Ovary (tissue), 9 donors: ENCODE results near the gene GEMIN8. TPM values are rescaled to one million over a fixed set of nuclear protein-coding genes. Genes with fewer than 3 reads are reported as not detected.

Source experiments
- DNase-seq, 5 donors: peaks; one replicate each; pipeline ENCODE4 v3.0.0-alpha.2; 2019 to 2020
- H3K27ac ChIP-seq, 2 donors: fragments of 200-600 bp; one replicate each; pipeline versions ENCODE4 v1.5.1 to v1.8.0; 2019 to 2022
- H3K27me3 ChIP-seq: fragments of 200-600 bp; one replicate; pipeline ENCODE4 v1.8.0; 2022
- H3K36me3 ChIP-seq: fragments of 200-600 bp; sonication (generic); one replicate; pipeline ENCODE4 v1.5.1; 2019
- H3K4me1 ChIP-seq: one replicate; pipeline ENCODE4 v1.8.1; 2013; ENCODE audit warnings: mild to moderate bottlenecking, moderate library complexity; ENCODE audit not compliant: insufficient read depth
- H3K4me3 ChIP-seq: fragments of 200-600 bp; sonication (generic); one replicate; pipeline ENCODE4 v1.5.1; 2017
- H3K9me3 ChIP-seq, 2 donors: fragments of 200-600 bp in 1 of 2; sonication (generic) in 1 of 2; one replicate each; pipeline versions ENCODE4 v1.5.1 to v1.8.1; 2013 to 2019; ENCODE audit warnings: mild to moderate bottlenecking in 1 of 2, moderate library complexity in 1 of 2
- CTCF ChIP-seq, 3 donors: fragments of 450-650 bp in 2 of 3; fragments of 200-600 bp in 1 of 3; IDR thresholded peaks; one replicate each; pipeline versions ENCODE4 v1.5.1 to v1.8.0; 2016 to 2022; ENCODE audit warnings: antibody characterized with exemption in 3 of 3, mild to moderate bottlenecking in 1 of 3
- EP300 ChIP-seq: sonication (generic); formaldehyde crosslinking; IDR thresholded peaks from one replicate; pipeline ENCODE4 v1.6.1; 2017; ENCODE audit warnings: antibody characterized with exemption
- POLR2A ChIP-seq: fragments of 450-650 bp; IDR thresholded peaks from one replicate; pipeline ENCODE4 v1.6.1; 2017; ENCODE audit warnings: antibody characterized with exemption, mild to moderate bottlenecking, moderate library complexity
- WGBS, 3 donors: extraction: QIAGEN DNeasy Blood & Tissue Kit in 1 of 3; methylation state at CpG; one replicate each; pipeline versions ENCODE4 v1.1.5 to v1.1.7; 2013 to 2017; 5-methylcytosine and 5-hydroxymethylcytosine counted together
- intact Hi-C, 4 donors: fragments of 100-400 bp; cut with DNase I; formaldehyde crosslinking; loops; one replicate each; pipeline versions ENCODE4 v1.11.0 to v1.15.1; 2022 to 2023
- polyA plus RNA-seq, 2 donors: library from polyadenylated mRNA; stranded (reverse); fragments of 200-250 nt in 1 of 2; fragments of 350-450 nt in 1 of 2; fragmentation: Illumina TruSeq in 1 of 2; extraction: RNeasy Lipid Tissue Mini Kit (QIAGEN cat#74804) in 1 of 2; gene quantifications; one replicate each; pipeline ENCODE4 v1.2.3, GENCODE V29; 2013 to 2014
- total RNA-seq, 7 donors: library from RNA; depleted of rRNA in 2 of 7; stranded (reverse); fragments of >200 nt in 2 of 7; fragmentation: NEBNext Ultra II Directional in 3 of 7; extraction: Animal tissue kit (Norgen Biotek cat#: 25700) in 3 of 7; gene quantifications; one replicate each; pipeline versions ENCODE4 v1.1.0 to v1.2.4, GENCODE V29; 2016 to 2023
- donor health status: DM: no; HTN: no; CAD: no; lungs with moderate emphysema.
- donor health status: DM: no; HTN: no; CAD: no.
- donor health status: Bipolar disorder and iron deficiency.
- donor health status: DM: yes; HTN: yes; CAD: no.
- donor health status: DM: no; HTN: no; CAD: no.
- donor health status: DM: yes; HTN: yes; CAD: no.

Gene GEMIN8
- total and polyA plus RNA-seq, 9 donors = 18.0 to 37.1 (median 23.6) TPM

GRCh38 chrX:14065800-14066199 lies 36.1 kb upstream of the GEMIN8 start:
- peak in 2 of 5 donors; percentile 6 to 12 for DNase-seq
- no peaks in the 10 kb centered on the region for H3K4me1 ChIP-seq
- H3K27ac ChIP-seq = no peak overlapping the region
- 83 to 94% (median 84%) methylated on average over 21 of the region's 21 CpGs for WGBS, 3 donors
- TF ChIP-seq EP300 (no peak), POLR2A (no peak), CTCF (IDR thresholded peaks at IDR 0.05) (no peak)
- no peak overlapping the region for H3K4me3 ChIP-seq
- H3K27me3 ChIP-seq = no peaks in the 10 kb centered on the region
- intact Hi-C loops = no loop called here
- H3K9me3 ChIP-seq = no peaks in the 10 kb centered on the region
- H3K36me3 ChIP-seq = no peaks in the 10 kb centered on the region

- no peak for DNase-seq
- Histone ChIP-seq H3K36me3 (no peaks in the 10 kb centered on the region), H3K4me3 (no peak overlapping the region), H3K27me3 (no peaks in the 10 kb centered on the region), H3K4me1 (no peaks in the 10 kb centered on the region), H3K9me3 (no peaks in the 10 kb centered on the region), H3K27ac (no peak overlapping the region)
- intact Hi-C loops = no loop called here
- 53 to 60% (median 60%) methylated on average over 19 of the region's 19 CpGs for WGBS, 3 donors
- TF ChIP-seq POLR2A (no peak), EP300 (no peak), CTCF (IDR thresholded peaks at IDR 0.05) (no peak)
Measured at GRCh38 chrX:14064626-14065432, 35.1 kb upstream of the GEMIN8 start.

DNA sequence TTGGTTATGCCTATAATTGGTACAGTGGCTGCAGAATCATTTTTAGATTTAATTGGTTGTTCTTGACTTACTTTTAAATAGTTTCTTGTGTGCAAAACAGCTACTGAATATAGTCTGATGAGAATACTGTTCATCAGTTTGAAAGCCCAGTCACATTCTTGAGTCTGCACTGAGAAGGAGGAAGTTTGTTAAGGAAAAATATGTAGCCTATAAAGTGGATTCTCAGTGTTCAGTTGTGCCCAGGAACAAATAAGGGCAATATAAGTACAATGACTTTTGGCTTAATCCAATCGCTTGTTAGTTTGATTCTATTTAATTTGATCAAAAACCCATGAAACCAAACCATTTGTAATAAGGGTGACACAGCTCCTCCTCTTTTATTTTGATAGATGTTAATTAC lies 32.8 kb upstream of the GEMIN8 start:
- no peak for DNase-seq
- TF ChIP-seq EP300 (no peak), CTCF (IDR thresholded peaks at IDR 0.05) (no peak), POLR2A (no peak)
- Histone ChIP-seq H3K4me1 (no peaks in the 10 kb centered on the region), H3K27ac (no peak overlapping the region), H3K4me3 (no peak overlapping the region), H3K27me3 (no peaks in the 10 kb centered on the region), H3K9me3 (no peaks in the 10 kb centered on the region), H3K36me3 (no peaks in the 10 kb centered on the region)
- 81 to 91% (median 89%) methylated on average over 1 of the region's 1 CpG for WGBS, 3 donors
- intact Hi-C loops = no loop called here

- Histone ChIP-seq H3K4me1 (no peaks in the 10 kb centered on the region), H3K27ac (no peak overlapping the region), H3K4me3 (no peak overlapping the region), H3K9me3 (no peaks in the 10 kb centered on the region), H3K36me3 (no peaks in the 10 kb centered on the region), H3K27me3 (no peaks in the 10 kb centered on the region)
- DNase-seq = no peak
- intact Hi-C loops = no loop called here
- TF ChIP-seq EP300 (no peak), POLR2A (no peak), CTCF (IDR thresholded peaks at IDR 0.05) (no peak)
- 32 to 69% (median 66%) methylated on average over 1 of the region's 1 CpG for WGBS, 3 donors
Measured at GRCh38 chrX:14056206-14056605, 26.5 kb upstream of the GEMIN8 start.
